Fibroblast of lung (primary cell): ENCODE measurements around the gene SBF2. TPM values are rescaled to one million over a fixed set of nuclear protein-coding genes. Genes with fewer than 3 reads are reported as not detected.
A peak's percentile ranks its signal among the peaks of the same experiment; 100 is the strongest.

Source experiments
- DNase-seq, 2 donors: peaks; one replicate each; pipeline versions ENCODE4 v3.0.0 to v3.0.0-alpha.2; 2010; ENCODE audit warnings: low read depth in 2 of 2
- H2AFZ ChIP-seq: 2 replicates; pipeline ENCODE4 v1.5.1; 2012; ENCODE audit warnings: low read length, control low read depth, inconsistent platforms
- H3K27ac ChIP-seq: 2 replicates; pipeline ENCODE4 v1.5.1; 2011; ENCODE audit warnings: low read length, control low read depth; ENCODE audit not compliant: insufficient read depth
- H3K27me3 ChIP-seq: 2 replicates; pipeline ENCODE4 v1.5.1; 2011; ENCODE audit warnings: mild to moderate bottlenecking, low read length; ENCODE audit not compliant: control insufficient read depth, insufficient read depth
- H3K36me3 ChIP-seq: 2 replicates; pipeline ENCODE4 v1.5.1; 2011; ENCODE audit warnings: low read length; ENCODE audit not compliant: control insufficient read depth, insufficient read depth
- H3K4me1 ChIP-seq: 2 replicates; pipeline ENCODE4 v1.5.1; 2011; ENCODE audit warnings: low read length; ENCODE audit not compliant: control insufficient read depth, insufficient read depth; ENCODE audit errors: extremely low read depth
- H3K4me2 ChIP-seq: 2 replicates; pipeline ENCODE4 v1.5.1; 2011; ENCODE audit warnings: low read length, control low read depth; ENCODE audit not compliant: insufficient read depth; ENCODE audit errors: extremely low read depth
- H3K4me3 ChIP-seq, 4 experiments: fragments of 200-600 bp in 1 of 4; sonication (generic) in 1 of 4; replicated peaks in 1 of 4; 2 replicates each; pipeline ENCODE4 v1.5.1; 2011 to 2016; ENCODE audit warnings: low read length in 4 of 4, low read depth in 3 of 4, mild to moderate bottlenecking in 3 of 4, control low read depth in 2 of 4, inconsistent platforms in 1 of 4, mixed read lengths in 1 of 4; ENCODE audit not compliant: insufficient read depth in 1 of 4; ENCODE audit errors: control extremely low read depth in 1 of 4
- H3K79me2 ChIP-seq: 2 replicates; pipeline ENCODE4 v1.5.1; 2012; ENCODE audit warnings: mild to moderate bottlenecking, low read length, inconsistent platforms; ENCODE audit not compliant: control insufficient read depth, insufficient read depth
- H3K9ac ChIP-seq: 2 replicates; pipeline ENCODE4 v1.5.1; 2011; ENCODE audit warnings: mild to moderate bottlenecking, low read length, control low read depth; ENCODE audit not compliant: insufficient read depth
- H3K9me3 ChIP-seq: 2 replicates; pipeline ENCODE4 v1.5.1; 2012; ENCODE audit warnings: low read depth, low read length; ENCODE audit not compliant: control insufficient read depth, insufficient read depth
- H4K20me1 ChIP-seq: 2 replicates; pipeline ENCODE4 v1.5.1; 2011; ENCODE audit warnings: low read length; ENCODE audit not compliant: control insufficient read depth, insufficient read depth; ENCODE audit errors: extremely low read depth
- CTCF ChIP-seq, 2 donors: IDR thresholded peaks in 1 of 2; conservative IDR thresholded peaks in 1 of 2; 1 replicate in 1 of 2; 2 replicates in 1 of 2; pipeline ENCODE4 v1.5.1; 2011 to 2012; ENCODE audit warnings: low read length in 2 of 2, control low read depth in 1 of 2, inconsistent platforms in 1 of 2, low read depth in 1 of 2, mild to moderate bottlenecking in 1 of 2
- EZH2 ChIP-seq: IDR thresholded peaks from 2 replicates; pipeline ENCODE4 v1.5.1; 2012; ENCODE audit warnings: low read length, control low read depth, mild to moderate bottlenecking; ENCODE audit errors: missing control alignments
- polyA plus RNA-seq, 2 donors: library from polyadenylated mRNA; depleted of rRNA in 1 of 2; stranded (reverse) in 1 of 2; unstranded in 1 of 2; fragments of >200 nt; gene quantifications; 2 replicates each; pipeline ENCODE4 v1.2.1, GENCODE V29; 2011 to 2012; ENCODE audit warnings: missing spikeins in 1 of 2
- total RNA-seq: library from RNA; depleted of rRNA; stranded (reverse); fragments of >200 nt; gene quantifications from 2 replicates; pipeline ENCODE4 v1.2.1, GENCODE V29; 2014

SBF2 gene
- total and polyA plus RNA-seq, 2 donors (not counting 1 experiment from before 2014, with no cell fraction given): 69.4 to 95.9 TPM

- H3K27me3 ChIP-seq: no peaks in the 10 kb centered on the region
- TF ChIP-seq EZH2 (no peak), CTCF (conservative IDR thresholded peaks at IDR 0.05 in 1 of 2, IDR thresholded peaks at IDR 0.05 in 1 of 2; ENCODE audit: low read depth in 1 of 2, low read length in 2 of 2) (no peak)
- no peak overlapping the region for H3K4me2 ChIP-seq
- no peak for DNase-seq
- peaks cover 11% of the 10 kb centered on the region for H3K4me1 ChIP-seq
- H4K20me1 ChIP-seq: no peaks in the 10 kb centered on the region
- no peaks in the 10 kb centered on the region for H3K9me3 ChIP-seq
- no peak overlapping the region for H3K4me3 ChIP-seq
- no peak overlapping the region for H2AFZ ChIP-seq
- H3K9ac ChIP-seq: no peak overlapping the region
- peaks cover 5% of the 10 kb centered on the region for H3K36me3 ChIP-seq
- H3K27ac ChIP-seq: no peak overlapping the region
- no peaks in the 10 kb centered on the region for H3K79me2 ChIP-seq
Observed at GRCh38 chr11:9806946-9807687, 486.9 kb downstream of the SBF2 start.

GRCh38 chr11:9804419-9804902, 489.6 kb downstream of the SBF2 start:
- TF ChIP-seq CTCF (conservative IDR thresholded peaks at IDR 0.05 in 1 of 2, IDR thresholded peaks at IDR 0.05 in 1 of 2; ENCODE audit: low read depth in 1 of 2, low read length in 2 of 2) (no peak), EZH2 (no peak)
- Histone ChIP-seq H3K27ac (no peak overlapping the region), H3K4me2 (no peak overlapping the region), H3K9me3 (no peaks in the 10 kb centered on the region), H3K79me2 (no peaks in the 10 kb centered on the region), H3K36me3 (peaks cover 5% of the 10 kb centered on the region), H2AFZ (no peak overlapping the region), H3K4me3 (no peak overlapping the region), H3K4me1 (peaks cover 22% of the 10 kb centered on the region), H3K9ac (no peak overlapping the region), H3K27me3 (no peaks in the 10 kb centered on the region), H4K20me1 (no peaks in the 10 kb centered on the region)
- no peak for DNase-seq

- Histone ChIP-seq H3K4me2 (no peak overlapping the region), H3K9me3 (no peaks in the 10 kb centered on the region), H3K27ac (no peak overlapping the region), H3K9ac (no peak overlapping the region), H3K27me3 (no peaks in the 10 kb centered on the region), H3K79me2 (no peaks in the 10 kb centered on the region), H3K36me3 (peaks cover 5% of the 10 kb centered on the region), H2AFZ (no peak overlapping the region), H3K4me3 (no peak overlapping the region), H3K4me1 (peaks cover 22% of the 10 kb centered on the region), H4K20me1 (no peaks in the 10 kb centered on the region)
- peak; percentile 39 to 66 for DNase-seq
- no peak for TF ChIP-seq EZH2
- no peak for TF ChIP-seq CTCF (conservative IDR thresholded peaks at IDR 0.05 in 1 of 2, IDR thresholded peaks at IDR 0.05 in 1 of 2; ENCODE audit: low read depth in 1 of 2, low read length in 2 of 2)
Observed at GRCh38 chr11:9803685-9804418, 490.2 kb downstream of the SBF2 start.
